ENCODE measurements around the gene STYX.

Gene STYX

GRCh38 chr14:52791223-52792096 lies 61.5 kb downstream of the STYX start, which contains the start of gene GNPNAT1:
Gene GNPNAT1, minus strand, starts transcription at chr14:52791607. Its CDS starts 6,957 bp downstream, at chr14:52784650.
- DNase-seq = peak; percentile 85

GRCh38 chr14:52792097-52792415 lies 62.1 kb downstream of the STYX start:
- no peak for DNase-seq

- DNase-seq = no peak
Observed at GRCh38 chr14:52793061-52793460, 63.1 kb downstream of the STYX start.

GRCh38 chr14:52797653-52798052 lies 67.7 kb downstream of the STYX start:
- DNase-seq = no peak

GRCh38 chr14:52798826-52799225 lies 68.9 kb downstream of the STYX start:
- no peak for DNase-seq

GRCh38 chr14:52801014-52801712 lies 71.2 kb downstream of the STYX start:
- DNase-seq = no peak

GRCh38 chr14:52802597-52802996 lies 72.6 kb downstream of the STYX start:
- DNase-seq = no peak

- no peak for DNase-seq
Observed at GRCh38 chr14:52806115-52806514, 76.1 kb downstream of the STYX start.

- no peak for DNase-seq
Observed at GRCh38 chr14:52808101-52808500, 78.1 kb downstream of the STYX start.

GRCh38 chr14:52821805-52822250 lies 91.9 kb downstream of the STYX start:
- no peak for DNase-seq

- DNase-seq = no peak
Observed at GRCh38 chr14:52824462-52824861, 94.5 kb downstream of the STYX start.
